GM19395 (cell line): Measurements from ENCODE around the gene COQ8A.
"Not testable (repeated sequence)": the region's sequence is repeated elsewhere in the genome, so short reads cannot be mapped to it uniquely, and the experiment has no call there.

Source experiments
- ATAC-seq: cut with Tn5 transposase; IDR thresholded peaks from one replicate; pipeline ENCODE4 v1.9.1; 2021; ENCODE audit warnings: mild to moderate bottlenecking, moderate library complexity; ENCODE audit not compliant: unreplicated experiment

The COQ8A gene

GRCh38 chr1:226920446-226920894 lies 19.6 kb upstream of the COQ8A start:
- ATAC-seq = no peak

- ATAC-seq = no peak
Measured at GRCh38 chr1:226921504-226921903, 18.6 kb upstream of the COQ8A start.

GRCh38 chr1:226929260-226930111 lies 10.6 kb upstream of the COQ8A start:
- ATAC-seq = not testable (repeated sequence)

GRCh38 chr1:226934483-226935237 lies 5.4 kb upstream of the COQ8A start:
- ATAC-seq = no peak

- ATAC-seq = no peak
Measured at GRCh38 chr1:226937940-226938725, 2.0 kb upstream of the COQ8A start.

- ATAC-seq = no peak
Measured at GRCh38 chr1:226938903-226939437, 1.1 kb upstream of the COQ8A start.

GRCh38 chr1:226939438-226940028 lies 561 bp upstream of the COQ8A start:
- ATAC-seq = peak; percentile 51

GRCh38 chr1:226940806-226941067 lies 643 bp downstream of the COQ8A start:
- ATAC-seq = no peak

GRCh38 chr1:226942392-226942791 lies 2.3 kb downstream of the COQ8A start:
- ATAC-seq = no peak

GRCh38 chr1:226943156-226943555 lies 3.1 kb downstream of the COQ8A start:
- ATAC-seq = no peak

GRCh38 chr1:226943927-226944326 lies 3.8 kb downstream of the COQ8A start:
- ATAC-seq = no peak

- ATAC-seq = no peak
Measured at GRCh38 chr1:226945106-226945857, 5.2 kb downstream of the COQ8A start.

GRCh38 chr1:226945858-226946245 lies 5.8 kb downstream of the COQ8A start:
- ATAC-seq = no peak

GRCh38 chr1:226946285-226946684 lies 6.2 kb downstream of the COQ8A start:
- no peak for ATAC-seq

GRCh38 chr1:226946841-226947240 lies 6.7 kb downstream of the COQ8A start:
- ATAC-seq = no peak

- ATAC-seq = no peak
Measured at GRCh38 chr1:226948051-226948450, 8.0 kb downstream of the COQ8A start.

- ATAC-seq = no peak
Measured at GRCh38 chr1:226948480-226948879, 8.4 kb downstream of the COQ8A start.

- ATAC-seq = no peak
Measured at GRCh38 chr1:226948996-226949395, 8.9 kb downstream of the COQ8A start.

GRCh38 chr1:226949401-226949800 lies 9.3 kb downstream of the COQ8A start:
- ATAC-seq = no peak

- ATAC-seq = no peak
Measured at GRCh38 chr1:226950316-226950715, 10.2 kb downstream of the COQ8A start.
